Measurements from ENCODE around the gene SRI. TPM values are rescaled to one million over a fixed set of nuclear protein-coding genes. Genes with fewer than 3 reads are reported as not detected.

SRI gene
- total RNA-seq, 1 donor from 2014 or later, result 109 TPM

GRCh38 chr7:88214456-88214855 is 5.4 kb downstream of the SRI start:
- Histone ChIP-seq H3K27me3 (ENCODE audit: control insufficient read depth, insufficient read depth, low read length) (no peaks in the 10 kb centered on the region), H3K4me3 (ENCODE audit: low read depth, low read length) (no peak overlapping the region), H3K36me3 (ENCODE audit: control insufficient read depth, insufficient read depth, low read length) (peaks cover 1% of the 10 kb centered on the region)
- TF ChIP-seq CTCF (IDR thresholded peaks at IDR 0.05; ENCODE audit: insufficient read depth, low read length, poor library complexity, severe bottlenecking), result no peak
- DNase-seq (ENCODE audit: low read depth), result no peak

GRCh38 chr7:88212918-88213317 is 6.9 kb downstream of the SRI start:
- DNase-seq (ENCODE audit: low read depth), result no peak
- Histone ChIP-seq H3K27me3 (ENCODE audit: control insufficient read depth, insufficient read depth, low read length) (no peaks in the 10 kb centered on the region), H3K4me3 (ENCODE audit: low read depth, low read length) (no peak overlapping the region), H3K36me3 (ENCODE audit: control insufficient read depth, insufficient read depth, low read length) (peaks cover 1% of the 10 kb centered on the region)
- TF ChIP-seq CTCF (IDR thresholded peaks at IDR 0.05; ENCODE audit: insufficient read depth, low read length, poor library complexity, severe bottlenecking), result no peak

- no peak for TF ChIP-seq CTCF (IDR thresholded peaks at IDR 0.05; ENCODE audit: insufficient read depth, low read length, poor library complexity, severe bottlenecking)
- Histone ChIP-seq H3K27me3 (ENCODE audit: control insufficient read depth, insufficient read depth, low read length) (no peaks in the 10 kb centered on the region), H3K4me3 (ENCODE audit: low read depth, low read length) (no peak overlapping the region), H3K36me3 (ENCODE audit: control insufficient read depth, insufficient read depth, low read length) (no peaks in the 10 kb centered on the region)
- DNase-seq (ENCODE audit: low read depth), result no peak
Measured at GRCh38 chr7:88208521-88208920, 11.3 kb downstream of the SRI start.

GRCh38 chr7:88206254-88206653 is 13.6 kb downstream of the SRI start:
- no peak for DNase-seq (ENCODE audit: low read depth)
- Histone ChIP-seq H3K27me3 (ENCODE audit: control insufficient read depth, insufficient read depth, low read length) (no peaks in the 10 kb centered on the region), H3K36me3 (ENCODE audit: control insufficient read depth, insufficient read depth, low read length) (no peaks in the 10 kb centered on the region), H3K4me3 (ENCODE audit: low read depth, low read length) (no peak overlapping the region)
- TF ChIP-seq CTCF (IDR thresholded peaks at IDR 0.05; ENCODE audit: insufficient read depth, low read length, poor library complexity, severe bottlenecking), result no peak

- H3K4me3 ChIP-seq (ENCODE audit: low read depth, low read length), result no peak overlapping the region
- no peaks in the 10 kb centered on the region for H3K36me3 ChIP-seq (ENCODE audit: control insufficient read depth, insufficient read depth, low read length)
- TF ChIP-seq CTCF (IDR thresholded peaks at IDR 0.05; ENCODE audit: insufficient read depth, low read length, poor library complexity, severe bottlenecking), result no peak
- H3K27me3 ChIP-seq (ENCODE audit: control insufficient read depth, insufficient read depth, low read length), result no peaks in the 10 kb centered on the region
- no peak for DNase-seq (ENCODE audit: low read depth)
Measured at GRCh38 chr7:88205179-88205578, 14.7 kb downstream of the SRI start.

GRCh38 chr7:88204525-88205110 is 15.2 kb downstream of the SRI start:
- no peak for TF ChIP-seq CTCF (IDR thresholded peaks at IDR 0.05; ENCODE audit: insufficient read depth, low read length, poor library complexity, severe bottlenecking)
- no peak for DNase-seq (ENCODE audit: low read depth)
- no peaks in the 10 kb centered on the region for H3K27me3 ChIP-seq (ENCODE audit: control insufficient read depth, insufficient read depth, low read length)
- no peak overlapping the region for H3K4me3 ChIP-seq (ENCODE audit: low read depth, low read length)
- no peaks in the 10 kb centered on the region for H3K36me3 ChIP-seq (ENCODE audit: control insufficient read depth, insufficient read depth, low read length)
